HG03064 (cell line): ENCODE results near the gene EFNB2.

Experiments used
- ATAC-seq: cut with Tn5 transposase; IDR thresholded peaks from one replicate; pipeline ENCODE4 v1.9.1; 2021; ENCODE audit warnings: low read depth; ENCODE audit not compliant: unreplicated experiment

EFNB2 gene

GRCh38 chr13:106527445-106527801 is 8.0 kb downstream of the EFNB2 start:
- ATAC-seq = no peak

GRCh38 chr13:106526738-106527444 is 8.6 kb downstream of the EFNB2 start:
- ATAC-seq = no peak

GRCh38 chr13:106525865-106526264 is 9.6 kb downstream of the EFNB2 start:
- ATAC-seq = no peak

- no peak for ATAC-seq
Measured at GRCh38 chr13:106524108-106524507, 11.4 kb downstream of the EFNB2 start.

- ATAC-seq = no peak
Measured at GRCh38 chr13:106523576-106523975, 11.9 kb downstream of the EFNB2 start.

GRCh38 chr13:106522898-106523525 is 12.4 kb downstream of the EFNB2 start:
- no peak for ATAC-seq

- ATAC-seq = no peak
Measured at GRCh38 chr13:106522112-106522705, 13.3 kb downstream of the EFNB2 start.

- ATAC-seq = no peak
Measured at GRCh38 chr13:106521095-106521799, 14.2 kb downstream of the EFNB2 start.

GRCh38 chr13:106520251-106521054 is 15.0 kb downstream of the EFNB2 start:
- ATAC-seq = no peak

- no peak for ATAC-seq
Measured at GRCh38 chr13:106518512-106518911, 16.9 kb downstream of the EFNB2 start.

- no peak for ATAC-seq
Measured at GRCh38 chr13:106517109-106517847, 18.2 kb downstream of the EFNB2 start.

- ATAC-seq = no peak
Measured at GRCh38 chr13:106515635-106516254, 19.7 kb downstream of the EFNB2 start.

- ATAC-seq = no peak
Measured at GRCh38 chr13:106514928-106515634, 20.4 kb downstream of the EFNB2 start.

- ATAC-seq = no peak
Measured at GRCh38 chr13:106513025-106513983, 22.2 kb downstream of the EFNB2 start.

- ATAC-seq = no peak
Measured at GRCh38 chr13:106507560-106508274, 27.7 kb downstream of the EFNB2 start.

- ATAC-seq = no peak
Measured at GRCh38 chr13:106506286-106506685, 29.2 kb downstream of the EFNB2 start.

- no peak for ATAC-seq
Measured at GRCh38 chr13:106505732-106506131, 29.7 kb downstream of the EFNB2 start.
